GM12878 (cell line): ENCODE data around the gene EIF3D. TPM values are rescaled to one million over a fixed set of nuclear protein-coding genes. Genes with fewer than 3 reads are reported as not detected.

Experiments used
- BHLHE40 ChIP-seq, 2 experiments: fragments of 450-650 bp in 1 of 2; IDR thresholded peaks; 2 replicates each; pipeline ENCODE4 v1.6.1; 2011 to 2017; ENCODE audit warnings: low read depth in 2 of 2, borderline replicate concordance in 1 of 2, improper control_type of control experiment in 1 of 2, low read length in 1 of 2, mild to moderate bottlenecking in 1 of 2
- BRCA1 ChIP-seq: IDR thresholded peaks from 2 replicates; pipeline ENCODE4 v1.6.1; 2011; ENCODE audit warnings: low read depth, low read length, improper control_type of control experiment
- CBFB ChIP-seq: IDR thresholded peaks from 2 replicates; pipeline ENCODE4 v1.6.1; 2016; ENCODE audit warnings: antibody characterized with exemption, low read depth
- E2F8 ChIP-seq: fragments of 450-650 bp; IDR thresholded peaks from 2 replicates; pipeline ENCODE4 v1.6.1; 2018; ENCODE audit warnings: mild to moderate bottlenecking, low read depth, moderate library complexity; ENCODE audit not compliant: partially characterized antibody
- IKZF1 ChIP-seq: fragments of 450-650 bp; conservative IDR thresholded peaks from 2 replicates; pipeline ENCODE4 v1.6.1; 2017; ENCODE audit warnings: antibody characterized with exemption, mild to moderate bottlenecking
- LARP7 ChIP-seq: fragments of 450-650 bp; IDR thresholded peaks from 2 replicates; pipeline ENCODE4 v1.6.1; 2017; ENCODE audit warnings: mild to moderate bottlenecking
- RELA ChIP-seq: fragments of 450-650 bp; IDR thresholded peaks from 2 replicates; pipeline ENCODE4 v1.8.0; 2014; ENCODE audit warnings: borderline replicate concordance; ENCODE audit not compliant: partially characterized antibody
- TCF12 ChIP-seq: IDR thresholded peaks from 2 replicates; pipeline ENCODE4 v1.6.1; 2011; ENCODE audit warnings: low read depth, mild to moderate bottlenecking, low read length
- ZBED1 ChIP-seq: IDR thresholded peaks from 2 replicates; pipeline ENCODE4 v1.6.1; 2016; ENCODE audit warnings: borderline replicate concordance
- ZNF24 ChIP-seq: fragments of 450-650 bp; IDR thresholded peaks from 2 replicates; pipeline ENCODE4 v1.6.1; 2017; ENCODE audit warnings: antibody characterized with exemption, mild to moderate bottlenecking
- polyA plus RNA-seq, 11 experiments: library from polyadenylated mRNA; depleted of rRNA in 4 of 11; unstranded in 6 of 11; stranded (reverse) in 5 of 11; fragments of >200 nt; fragmentation: Nextera tagmentation in 4 of 11; fragmentation: Illumina TruSeq in 1 of 11; extraction: Ambion mirVana in 4 of 11; extraction: Trizol in 1 of 11; gene quantifications; 1 replicate in 1 of 11; 2 replicates in 10 of 11; pipeline versions ENCODE4 v1.2.1 to v1.2.3, GENCODE V29; 2011 to 2016; ENCODE audit warnings: inconsistent platforms in 2 of 11, missing spikeins in 2 of 11, low read depth in 1 of 11
- total RNA-seq, 4 experiments: library from RNA; depleted of rRNA in 3 of 4; stranded (reverse); fragments of >200 nt in 3 of 4; fragmentation: Illumina TruSeq in 1 of 4; extraction: Trizol in 1 of 4; gene quantifications; 2 replicates each; pipeline versions ENCODE4 v1.2.1 to v1.2.3, GENCODE V29; 2013 to 2021
- TF ChIP-seq, protein P1 (sequence below): IDR thresholded peaks from 2 replicates; pipeline ENCODE4 v1.6.1; 2012; ENCODE audit warnings: improper control_type of control experiment, low read depth, low read length; ENCODE audit not compliant: insufficient replicate concordance
- TF ChIP-seq, protein P2 (sequence below): IDR thresholded peaks from 2 replicates; pipeline ENCODE4 v1.6.1; 2012; ENCODE audit warnings: low read depth, low read length, improper control_type of control experiment
- TF ChIP-seq, protein P3 (sequence below): fragments of 450-650 bp; formaldehyde crosslinking; IDR thresholded peaks from 2 replicates; pipeline ENCODE4 v1.5.0; 2022; ENCODE audit warnings: mild to moderate bottlenecking, missing genetic modification characterization

EIF3D gene
- total and polyA plus RNA-seq, 10 of the 15 experiments (the other 5 are each of a cell fraction or from before 2014, with no cell fraction given), result 240 to 558 (median 420) TPM

- TF ChIP-seq, protein P1, sequence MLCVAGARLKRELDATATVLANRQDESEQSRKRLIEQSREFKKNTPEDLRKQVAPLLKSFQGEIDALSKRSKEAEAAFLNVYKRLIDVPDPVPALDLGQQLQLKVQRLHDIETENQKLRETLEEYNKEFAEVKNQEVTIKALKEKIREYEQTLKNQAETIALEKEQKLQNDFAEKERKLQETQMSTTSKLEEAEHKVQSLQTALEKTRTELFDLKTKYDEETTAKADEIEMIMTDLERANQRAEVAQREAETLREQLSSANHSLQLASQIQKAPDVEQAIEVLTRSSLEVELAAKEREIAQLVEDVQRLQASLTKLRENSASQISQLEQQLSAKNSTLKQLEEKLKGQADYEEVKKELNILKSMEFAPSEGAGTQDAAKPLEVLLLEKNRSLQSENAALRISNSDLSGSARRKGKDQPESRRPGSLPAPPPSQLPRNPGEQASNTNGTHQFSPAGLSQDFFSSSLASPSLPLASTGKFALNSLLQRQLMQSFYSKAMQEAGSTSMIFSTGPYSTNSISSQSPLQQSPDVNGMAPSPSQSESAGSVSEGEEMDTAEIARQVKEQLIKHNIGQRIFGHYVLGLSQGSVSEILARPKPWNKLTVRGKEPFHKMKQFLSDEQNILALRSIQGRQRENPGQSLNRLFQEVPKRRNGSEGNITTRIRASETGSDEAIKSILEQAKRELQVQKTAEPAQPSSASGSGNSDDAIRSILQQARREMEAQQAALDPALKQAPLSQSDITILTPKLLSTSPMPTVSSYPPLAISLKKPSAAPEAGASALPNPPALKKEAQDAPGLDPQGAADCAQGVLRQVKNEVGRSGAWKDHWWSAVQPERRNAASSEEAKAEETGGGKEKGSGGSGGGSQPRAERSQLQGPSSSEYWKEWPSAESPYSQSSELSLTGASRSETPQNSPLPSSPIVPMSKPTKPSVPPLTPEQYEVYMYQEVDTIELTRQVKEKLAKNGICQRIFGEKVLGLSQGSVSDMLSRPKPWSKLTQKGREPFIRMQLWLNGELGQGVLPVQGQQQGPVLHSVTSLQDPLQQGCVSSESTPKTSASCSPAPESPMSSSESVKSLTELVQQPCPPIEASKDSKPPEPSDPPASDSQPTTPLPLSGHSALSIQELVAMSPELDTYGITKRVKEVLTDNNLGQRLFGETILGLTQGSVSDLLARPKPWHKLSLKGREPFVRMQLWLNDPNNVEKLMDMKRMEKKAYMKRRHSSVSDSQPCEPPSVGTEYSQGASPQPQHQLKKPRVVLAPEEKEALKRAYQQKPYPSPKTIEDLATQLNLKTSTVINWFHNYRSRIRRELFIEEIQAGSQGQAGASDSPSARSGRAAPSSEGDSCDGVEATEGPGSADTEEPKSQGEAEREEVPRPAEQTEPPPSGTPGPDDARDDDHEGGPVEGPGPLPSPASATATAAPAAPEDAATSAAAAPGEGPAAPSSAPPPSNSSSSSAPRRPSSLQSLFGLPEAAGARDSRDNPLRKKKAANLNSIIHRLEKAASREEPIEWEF, result no peak
- no peak for TF ChIP-seq ZNF24
- TF ChIP-seq, protein P2, sequence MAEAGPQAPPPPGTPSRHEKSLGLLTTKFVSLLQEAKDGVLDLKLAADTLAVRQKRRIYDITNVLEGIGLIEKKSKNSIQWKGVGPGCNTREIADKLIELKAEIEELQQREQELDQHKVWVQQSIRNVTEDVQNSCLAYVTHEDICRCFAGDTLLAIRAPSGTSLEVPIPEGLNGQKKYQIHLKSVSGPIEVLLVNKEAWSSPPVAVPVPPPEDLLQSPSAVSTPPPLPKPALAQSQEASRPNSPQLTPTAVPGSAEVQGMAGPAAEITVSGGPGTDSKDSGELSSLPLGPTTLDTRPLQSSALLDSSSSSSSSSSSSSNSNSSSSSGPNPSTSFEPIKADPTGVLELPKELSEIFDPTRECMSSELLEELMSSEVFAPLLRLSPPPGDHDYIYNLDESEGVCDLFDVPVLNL, result 0 out of 2 replicates have a peak, but pooled peaks have one; percentile 43
- peak in 1 of 2 experiments; percentile 62; a peak in 1 of 4 replicates for TF ChIP-seq BHLHE40 (IDR thresholded peaks at IDR 0.05; ENCODE audit: borderline replicate concordance in 1 of 2, low read depth in 2 of 2, low read length in 1 of 2)
- TF ChIP-seq, protein P3, sequence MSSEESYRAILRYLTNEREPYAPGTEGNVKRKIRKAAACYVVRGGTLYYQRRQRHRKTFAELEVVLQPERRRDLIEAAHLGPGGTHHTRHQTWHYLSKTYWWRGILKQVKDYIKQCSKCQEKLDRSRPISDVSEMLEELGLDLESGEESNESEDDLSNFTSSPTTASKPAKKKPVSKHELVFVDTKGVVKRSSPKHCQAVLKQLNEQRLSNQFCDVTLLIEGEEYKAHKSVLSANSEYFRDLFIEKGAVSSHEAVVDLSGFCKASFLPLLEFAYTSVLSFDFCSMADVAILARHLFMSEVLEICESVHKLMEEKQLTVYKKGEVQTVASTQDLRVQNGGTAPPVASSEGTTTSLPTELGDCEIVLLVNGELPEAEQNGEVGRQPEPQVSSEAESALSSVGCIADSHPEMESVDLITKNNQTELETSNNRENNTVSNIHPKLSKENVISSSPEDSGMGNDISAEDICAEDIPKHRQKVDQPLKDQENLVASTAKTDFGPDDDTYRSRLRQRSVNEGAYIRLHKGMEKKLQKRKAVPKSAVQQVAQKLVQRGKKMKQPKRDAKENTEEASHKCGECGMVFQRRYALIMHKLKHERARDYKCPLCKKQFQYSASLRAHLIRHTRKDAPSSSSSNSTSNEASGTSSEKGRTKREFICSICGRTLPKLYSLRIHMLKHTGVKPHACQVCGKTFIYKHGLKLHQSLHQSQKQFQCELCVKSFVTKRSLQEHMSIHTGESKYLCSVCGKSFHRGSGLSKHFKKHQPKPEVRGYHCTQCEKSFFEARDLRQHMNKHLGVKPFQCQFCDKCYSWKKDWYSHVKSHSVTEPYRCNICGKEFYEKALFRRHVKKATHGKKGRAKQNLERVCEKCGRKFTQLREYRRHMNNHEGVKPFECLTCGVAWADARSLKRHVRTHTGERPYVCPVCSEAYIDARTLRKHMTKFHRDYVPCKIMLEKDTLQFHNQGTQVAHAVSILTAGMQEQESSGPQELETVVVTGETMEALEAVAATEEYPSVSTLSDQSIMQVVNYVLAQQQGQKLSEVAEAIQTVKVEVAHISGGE (CRISPR knock-in tag), result peak; percentile 80
- TF ChIP-seq TCF12, result peak; percentile 84
- TF ChIP-seq BRCA1, result no peak
- TF ChIP-seq ZBED1, result no peak
- TF ChIP-seq LARP7, result peak; percentile 37; the same call in 1 of the 2 replicates
- peak; percentile 94 for TF ChIP-seq E2F8
- peak; percentile 70 for TF ChIP-seq RELA
- no peak; the same call in 1 of the 2 replicates for TF ChIP-seq CBFB
- peak; percentile 94 for TF ChIP-seq IKZF1
Observed at GRCh38 chr22:36528795-36529751, at the start of gene EIF3D (continued).
